Neural cell (in vitro differentiated cells): ENCODE data around the gene ARID3B. TPM values are rescaled to one million over a fixed set of nuclear protein-coding genes. Genes with fewer than 3 reads are reported as not detected.

Experiments used
- H2AFZ ChIP-seq: fragments of 200-600, 300-800 bp; sonication (generic), shearing (Covaris generic); 2 replicates; pipeline ENCODE4 v1.6.0; 2014; ENCODE audit warnings: low read depth, mild to moderate bottlenecking, antibody characterized with exemption, low read length, moderate library complexity
- H3F3A ChIP-seq: fragments of 200-600 bp; shearing (Covaris generic); 2 replicates; pipeline ENCODE4 v1.6.1; 2016; ENCODE audit warnings: mild to moderate bottlenecking, moderate library complexity, mixed read lengths, antibody characterized with exemption, low read length; ENCODE audit not compliant: insufficient read depth, poor library complexity, severe bottlenecking
- H3K27ac ChIP-seq: fragments of 200-600, 300-800 bp; sonication (generic), shearing (Covaris generic); 2 replicates; pipeline ENCODE4 v1.5.1; 2014; ENCODE audit warnings: mild to moderate bottlenecking, low read length, moderate library complexity
- H3K27me3 ChIP-seq: fragments of 300-800, 200-600 bp; sonication (generic), shearing (Covaris generic); 2 replicates; pipeline ENCODE4 v1.6.0; 2014; ENCODE audit warnings: mild to moderate bottlenecking, low read depth, low read length, moderate library complexity; ENCODE audit not compliant: insufficient read depth
- H3K36me3 ChIP-seq: fragments of 300-800, 200-600 bp; sonication (generic), shearing (Covaris generic); 2 replicates; pipeline ENCODE4 v1.5.1; 2014; ENCODE audit warnings: mild to moderate bottlenecking, antibody characterized with exemption, low read length, moderate library complexity; ENCODE audit not compliant: insufficient read depth
- H3K4me2 ChIP-seq: fragments of 300-800, 200-600 bp; sonication (generic), shearing (Covaris generic); 2 replicates; pipeline ENCODE4 v1.6.0; 2014; ENCODE audit warnings: mild to moderate bottlenecking, low read length
- H3K4me3 ChIP-seq: fragments of 300-800, 200-600 bp; sonication (generic), shearing (Covaris generic); 2 replicates; pipeline ENCODE4 v1.5.1; 2014; ENCODE audit warnings: mild to moderate bottlenecking, low read length, moderate library complexity
- H3K79me2 ChIP-seq: fragments of 200-600 bp; shearing (Covaris generic); replicated peaks from 2 replicates; pipeline ENCODE4 v1.6.0; 2014; ENCODE audit warnings: mild to moderate bottlenecking, low read length, moderate library complexity; ENCODE audit not compliant: insufficient read depth
- H3K9ac ChIP-seq: fragments of 300-800, 200-600 bp; sonication (generic), shearing (Covaris generic); 2 replicates; pipeline ENCODE4 v1.6.1; 2016; ENCODE audit warnings: mild to moderate bottlenecking, low read length, mixed read lengths
- H3K9me2 ChIP-seq: fragments of 200-600 bp; shearing (Covaris generic); 2 replicates; pipeline ENCODE4 v1.6.1; 2016; ENCODE audit warnings: mild to moderate bottlenecking, low read length, mixed read lengths; ENCODE audit not compliant: insufficient read depth
- H3K9me3 ChIP-seq: fragments of 200-600, 300-800 bp; sonication (generic), shearing (Covaris generic); 2 replicates; pipeline ENCODE4 v1.6.1; 2016; ENCODE audit warnings: mild to moderate bottlenecking, mixed run types, low read length, moderate library complexity, mixed read lengths
- H4K20me1 ChIP-seq: fragments of 200-600 bp; shearing (Covaris generic); 2 replicates; pipeline ENCODE4 v1.6.1; 2016; ENCODE audit warnings: mild to moderate bottlenecking, mixed run types; ENCODE audit not compliant: insufficient read depth
- EP300 ChIP-seq: fragments of 450-650 bp; conservative IDR thresholded peaks from 2 replicates; pipeline ENCODE4 v1.6.1; 2014; ENCODE audit warnings: antibody characterized with exemption, mild to moderate bottlenecking, moderate library complexity; ENCODE audit not compliant: poor library complexity, severe bottlenecking
- EZH2 ChIP-seq: fragments of 200-600, 300-800 bp; shearing (Covaris generic), sonication (generic); IDR thresholded peaks from 2 replicates; pipeline ENCODE4 v1.6.1; 2014; ENCODE audit warnings: antibody characterized with exemption, low read length, borderline replicate concordance, mild to moderate bottlenecking; ENCODE audit not compliant: insufficient read depth, poor library complexity, severe bottlenecking
- MXI1 ChIP-seq: fragments of 450-650 bp; conservative IDR thresholded peaks from 2 replicates; pipeline ENCODE4 v1.6.1; 2014; ENCODE audit warnings: antibody characterized with exemption, mild to moderate bottlenecking; ENCODE audit not compliant: poor library complexity, severe bottlenecking
- POLR2AphosphoS5 ChIP-seq: IDR thresholded peaks from 2 replicates; pipeline ENCODE4 v1.6.1; 2012
- RAD21 ChIP-seq: fragments of 450-650 bp; conservative IDR thresholded peaks from 2 replicates; pipeline ENCODE4 v1.6.1; 2014; ENCODE audit warnings: antibody characterized with exemption, mild to moderate bottlenecking, moderate library complexity
- SMC3 ChIP-seq: fragments of 450-650 bp; conservative IDR thresholded peaks from 2 replicates; pipeline ENCODE4 v1.6.1; 2014; ENCODE audit warnings: antibody characterized with exemption, mild to moderate bottlenecking, moderate library complexity; ENCODE audit not compliant: poor library complexity
- TAF1 ChIP-seq: IDR thresholded peaks from 2 replicates; pipeline ENCODE4 v1.6.1; 2012; ENCODE audit warnings: low read depth
- polyA plus RNA-seq: library from polyadenylated mRNA; depleted of rRNA; stranded (reverse); fragments of >200 nt; gene quantifications from 2 replicates; pipeline ENCODE4 v1.2.3, GENCODE V29; 2014
- TF ChIP-seq, protein P1 (sequence below): fragments of 450-650 bp; IDR thresholded peaks from 2 replicates; pipeline ENCODE4 v1.5.1; 2014; ENCODE audit warnings: antibody characterized with exemption, mild to moderate bottlenecking, moderate library complexity; ENCODE audit not compliant: poor library complexity, severe bottlenecking
- TF ChIP-seq, protein P2 (sequence below): IDR thresholded peaks from 2 replicates; pipeline ENCODE4 v1.6.1; 2012; ENCODE audit warnings: borderline replicate concordance

The ARID3B gene
- polyA plus RNA-seq, 1 donor from 2014 or later = 11.2 TPM

DNA sequence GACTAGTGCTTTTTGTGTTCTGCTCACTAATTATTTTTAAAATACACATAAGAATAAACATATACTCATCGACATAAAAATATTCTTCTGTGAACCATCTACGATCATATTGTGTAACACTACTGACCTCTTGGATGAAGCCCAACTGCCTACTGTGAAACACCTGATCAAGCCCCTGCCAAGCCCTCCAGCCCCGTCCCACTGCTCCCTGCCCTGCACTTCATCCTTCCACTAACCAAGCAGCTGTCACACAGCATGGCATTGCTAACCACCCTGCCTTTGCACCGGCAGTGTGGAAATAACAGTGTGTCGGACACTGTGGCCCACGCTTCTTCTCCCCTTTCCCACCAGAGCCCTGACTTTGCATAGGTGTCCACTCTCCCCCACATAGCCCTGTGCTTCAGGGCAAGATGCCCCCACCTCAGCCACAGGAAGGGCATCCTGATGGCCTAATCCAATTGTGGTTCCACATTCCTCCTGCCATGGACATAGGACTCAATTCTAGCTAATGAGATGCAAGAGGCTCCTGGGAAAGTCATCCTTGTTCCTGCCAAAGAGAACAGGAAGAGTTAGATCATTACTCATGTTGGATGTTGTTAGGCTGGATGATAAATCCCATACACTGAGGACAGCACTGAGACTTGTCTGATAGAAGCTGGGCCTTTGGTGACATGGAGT lies 35.0 kb upstream of the ARID3B start:
- Histone ChIP-seq H3K36me3 (no peaks in the 10 kb centered on the region), H4K20me1 (no peaks in the 10 kb centered on the region), H2AFZ (no peak overlapping the region), H3K9me3 (no peaks in the 10 kb centered on the region), H3K9ac (no peak overlapping the region), H3K27me3 (no peaks in the 10 kb centered on the region), H3K4me3 (no peak overlapping the region), H3K79me2 (no peaks in the 10 kb centered on the region), H3F3A (no peaks in the 10 kb centered on the region), H3K27ac (no peak overlapping the region), H3K9me2 (no peaks in the 10 kb centered on the region), H3K4me2 (no peak overlapping the region)
- TF ChIP-seq EP300 (no peak), RAD21 (no peak), TAF1 (no peak), MXI1 (no peak), POLR2AphosphoS5 (no peak), EZH2 (no peak), SMC3 (no peak)
- TF ChIP-seq, protein P1, sequence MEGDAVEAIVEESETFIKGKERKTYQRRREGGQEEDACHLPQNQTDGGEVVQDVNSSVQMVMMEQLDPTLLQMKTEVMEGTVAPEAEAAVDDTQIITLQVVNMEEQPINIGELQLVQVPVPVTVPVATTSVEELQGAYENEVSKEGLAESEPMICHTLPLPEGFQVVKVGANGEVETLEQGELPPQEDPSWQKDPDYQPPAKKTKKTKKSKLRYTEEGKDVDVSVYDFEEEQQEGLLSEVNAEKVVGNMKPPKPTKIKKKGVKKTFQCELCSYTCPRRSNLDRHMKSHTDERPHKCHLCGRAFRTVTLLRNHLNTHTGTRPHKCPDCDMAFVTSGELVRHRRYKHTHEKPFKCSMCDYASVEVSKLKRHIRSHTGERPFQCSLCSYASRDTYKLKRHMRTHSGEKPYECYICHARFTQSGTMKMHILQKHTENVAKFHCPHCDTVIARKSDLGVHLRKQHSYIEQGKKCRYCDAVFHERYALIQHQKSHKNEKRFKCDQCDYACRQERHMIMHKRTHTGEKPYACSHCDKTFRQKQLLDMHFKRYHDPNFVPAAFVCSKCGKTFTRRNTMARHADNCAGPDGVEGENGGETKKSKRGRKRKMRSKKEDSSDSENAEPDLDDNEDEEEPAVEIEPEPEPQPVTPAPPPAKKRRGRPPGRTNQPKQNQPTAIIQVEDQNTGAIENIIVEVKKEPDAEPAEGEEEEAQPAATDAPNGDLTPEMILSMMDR = no peak
- TF ChIP-seq, protein P2, sequence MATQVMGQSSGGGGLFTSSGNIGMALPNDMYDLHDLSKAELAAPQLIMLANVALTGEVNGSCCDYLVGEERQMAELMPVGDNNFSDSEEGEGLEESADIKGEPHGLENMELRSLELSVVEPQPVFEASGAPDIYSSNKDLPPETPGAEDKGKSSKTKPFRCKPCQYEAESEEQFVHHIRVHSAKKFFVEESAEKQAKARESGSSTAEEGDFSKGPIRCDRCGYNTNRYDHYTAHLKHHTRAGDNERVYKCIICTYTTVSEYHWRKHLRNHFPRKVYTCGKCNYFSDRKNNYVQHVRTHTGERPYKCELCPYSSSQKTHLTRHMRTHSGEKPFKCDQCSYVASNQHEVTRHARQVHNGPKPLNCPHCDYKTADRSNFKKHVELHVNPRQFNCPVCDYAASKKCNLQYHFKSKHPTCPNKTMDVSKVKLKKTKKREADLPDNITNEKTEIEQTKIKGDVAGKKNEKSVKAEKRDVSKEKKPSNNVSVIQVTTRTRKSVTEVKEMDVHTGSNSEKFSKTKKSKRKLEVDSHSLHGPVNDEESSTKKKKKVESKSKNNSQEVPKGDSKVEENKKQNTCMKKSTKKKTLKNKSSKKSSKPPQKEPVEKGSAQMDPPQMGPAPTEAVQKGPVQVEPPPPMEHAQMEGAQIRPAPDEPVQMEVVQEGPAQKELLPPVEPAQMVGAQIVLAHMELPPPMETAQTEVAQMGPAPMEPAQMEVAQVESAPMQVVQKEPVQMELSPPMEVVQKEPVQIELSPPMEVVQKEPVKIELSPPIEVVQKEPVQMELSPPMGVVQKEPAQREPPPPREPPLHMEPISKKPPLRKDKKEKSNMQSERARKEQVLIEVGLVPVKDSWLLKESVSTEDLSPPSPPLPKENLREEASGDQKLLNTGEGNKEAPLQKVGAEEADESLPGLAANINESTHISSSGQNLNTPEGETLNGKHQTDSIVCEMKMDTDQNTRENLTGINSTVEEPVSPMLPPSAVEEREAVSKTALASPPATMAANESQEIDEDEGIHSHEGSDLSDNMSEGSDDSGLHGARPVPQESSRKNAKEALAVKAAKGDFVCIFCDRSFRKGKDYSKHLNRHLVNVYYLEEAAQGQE = no peak

DNA sequence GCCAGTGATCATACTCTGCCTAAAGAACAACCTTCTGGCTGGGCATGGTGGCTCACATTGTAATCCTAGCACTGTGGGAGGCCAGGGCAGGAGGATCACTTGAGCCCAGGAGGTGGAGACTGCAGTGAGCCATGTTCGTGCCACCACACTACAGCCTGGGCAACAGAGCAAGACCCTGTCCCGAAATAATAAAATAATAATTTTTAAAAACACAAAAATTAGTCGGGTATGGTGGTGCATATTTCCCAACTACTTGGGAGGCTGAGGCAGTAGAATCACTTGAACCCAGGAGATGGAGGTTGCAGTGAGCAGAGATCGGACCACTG lies 34.5 kb upstream of the ARID3B start:
- H3K9ac ChIP-seq = no peak overlapping the region
- no peak overlapping the region for H2AFZ ChIP-seq
- no peaks in the 10 kb centered on the region for H3K79me2 ChIP-seq
- TF ChIP-seq POLR2AphosphoS5 = no peak
- TF ChIP-seq SMC3 = no peak
- TF ChIP-seq TAF1 = no peak
- TF ChIP-seq, protein P2 = no peak
- no peak for TF ChIP-seq EP300
- TF ChIP-seq RAD21 = no peak
- TF ChIP-seq MXI1 = no peak
- no peak for TF ChIP-seq EZH2
- TF ChIP-seq, protein P1 = no peak
- H3K27me3 ChIP-seq = no peaks in the 10 kb centered on the region
- H3K36me3 ChIP-seq = no peaks in the 10 kb centered on the region
- H3K4me3 ChIP-seq = no peak overlapping the region
- H4K20me1 ChIP-seq = no peaks in the 10 kb centered on the region
- no peak overlapping the region for H3K27ac ChIP-seq
- H3K9me2 ChIP-seq = no peaks in the 10 kb centered on the region
- no peaks in the 10 kb centered on the region for H3F3A ChIP-seq
- no peaks in the 10 kb centered on the region for H3K9me3 ChIP-seq
- no peak overlapping the region for H3K4me2 ChIP-seq
